Activated CD4-positive, alpha-beta T cell treated with anti-CD3 and anti-CD28 coated beads for 36 hours (primary cell): ENCODE results near the gene PRPF38B. TPM values are rescaled to one million over a fixed set of nuclear protein-coding genes. Genes with fewer than 3 reads are reported as not detected.

Experiments used
- ATAC-seq: fragments of 200-7000 bp; cut with Tn5 transposase; one replicate; pipeline ENCODE4 v1.10.0; 2021; ENCODE audit warnings: mild to moderate bottlenecking, moderate library complexity
- CTCF ChIA-PET: fragments of 350-600 bp; sonication (Branson Sonifier 250); formaldehyde crosslinking; loops from one replicate; lab custom pipeline; 2021; ENCODE audit warnings: antibody characterized with exemption; lab: Charles Lee
- POLR2A ChIA-PET: fragments of 350-600 bp; sonication (Branson Sonifier 250); formaldehyde crosslinking; loops from one replicate; lab custom pipeline; 2021; ENCODE audit warnings: antibody characterized with exemption, inconsistent platforms; lab: Charles Lee
- DNase-seq: peaks from one replicate; pipeline ENCODE4 v3.0.0-alpha.2; 2020
- H3K27ac Mint-ChIP-seq: one replicate; pipeline ENCODE4 v1.8.0; 2021; ENCODE audit warnings: mixed read lengths
- H3K27me3 Mint-ChIP-seq: one replicate; pipeline ENCODE4 v1.8.0; 2021; ENCODE audit warnings: mixed read lengths
- H3K36me3 Mint-ChIP-seq: one replicate; pipeline ENCODE4 v1.8.0; 2021; ENCODE audit warnings: low read depth, mixed read lengths
- H3K4me1 Mint-ChIP-seq: one replicate; pipeline ENCODE4 v1.8.0; 2021; ENCODE audit warnings: mixed read lengths
- H3K4me3 Mint-ChIP-seq: one replicate; pipeline ENCODE4 v1.8.0; 2021; ENCODE audit warnings: mild to moderate bottlenecking, moderate library complexity, mixed read lengths
- H3K9me3 Mint-ChIP-seq: one replicate; pipeline ENCODE4 v1.8.0; 2021; ENCODE audit warnings: low read depth, mixed read lengths
- intact Hi-C, 2 experiments: fragments of 100-400 bp; cut with DNase I in 1 of 2; cut with micrococcal nuclease in 1 of 2; formaldehyde crosslinking; loops; one replicate each; pipeline versions ENCODE4 v1.14.2 to v1.15.1; 2022 to 2024; cut with DNase I, micrococcal nuclease
- total RNA-seq, 2 experiments: library from RNA; stranded (reverse); gene quantifications; one replicate each; pipeline ENCODE4 v1.2.3, GENCODE V29; 2021

Gene PRPF38B, protein sequence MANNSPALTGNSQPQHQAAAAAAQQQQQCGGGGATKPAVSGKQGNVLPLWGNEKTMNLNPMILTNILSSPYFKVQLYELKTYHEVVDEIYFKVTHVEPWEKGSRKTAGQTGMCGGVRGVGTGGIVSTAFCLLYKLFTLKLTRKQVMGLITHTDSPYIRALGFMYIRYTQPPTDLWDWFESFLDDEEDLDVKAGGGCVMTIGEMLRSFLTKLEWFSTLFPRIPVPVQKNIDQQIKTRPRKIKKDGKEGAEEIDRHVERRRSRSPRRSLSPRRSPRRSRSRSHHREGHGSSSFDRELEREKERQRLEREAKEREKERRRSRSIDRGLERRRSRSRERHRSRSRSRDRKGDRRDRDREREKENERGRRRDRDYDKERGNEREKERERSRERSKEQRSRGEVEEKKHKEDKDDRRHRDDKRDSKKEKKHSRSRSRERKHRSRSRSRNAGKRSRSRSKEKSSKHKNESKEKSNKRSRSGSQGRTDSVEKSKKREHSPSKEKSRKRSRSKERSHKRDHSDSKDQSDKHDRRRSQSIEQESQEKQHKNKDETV
- total RNA-seq = 10 to 100 TPM; 57.9 to 61.1 TPM

GRCh38 chr1:108691942-108692723 lies at the start of gene PRPF38B:
Gene PRPF38B (plus strand): TSS chr1:108692310. CDS start chr1:108692592, 282 bp downstream.
- H3K27ac Mint-ChIP-seq = peak within 1 kb of the TSS; percentile 95
- peaks cover 38% of the 10 kb centered on the region for H3K4me1 Mint-ChIP-seq
- peaks cover 41% of the 10 kb centered on the region for H3K36me3 Mint-ChIP-seq
- H3K4me3 Mint-ChIP-seq = peak within 1 kb of the TSS; percentile 93
- intact Hi-C loops = loop anchor here (1.0 to 10.0 kb wide), 20 partner anchors 12 to 1647 kb away; partner anchors contain the start of genes CLCC1 (in 2 of the 2), EEIG2 (in 2 of the 2), HENMT1 (in 2 of the 2) and STXBP3 (in 2 of the 2)
- CTCF ChIA-PET = interaction anchor here (0.6 to 2.7 kb wide), 22 partner anchors 9 to 866 kb away, joined by 3 to 11 read pairs (median 4); partner anchors contain the start of genes EEIG2 and HENMT1
- no peaks in the 10 kb centered on the region for H3K27me3 Mint-ChIP-seq
- ATAC-seq (peak; percentile 92), DNase-seq (peak; percentile 97)
- POLR2A ChIA-PET = interaction anchor here (0.6 to 2.7 kb wide), 8 partner anchors 11 to 350 kb away, joined by 3 to 40 read pairs (median 6); partner anchors contain the start of genes HENMT1 and WDR47
- no peaks in the 10 kb centered on the region for H3K9me3 Mint-ChIP-seq

- Mint-ChIP-seq H3K27me3 (no peaks in the 10 kb centered on the region), H3K27ac (peak overlapping the region; percentile 72), H3K9me3 (peaks cover 6% of the 10 kb centered on the region), H3K4me3 (no peak overlapping the region), H3K4me1 (peaks cover 71% of the 10 kb centered on the region), H3K36me3 (peaks cover 29% of the 10 kb centered on the region)
- ChIA-PET CTCF (interaction anchor here (0.6 to 3.0 kb wide), 32 partner anchors 11 to 932 kb away, joined by 3 to 49 read pairs (median 4); partner anchors contain the start of genes EEIG2, HENMT1 and PRPF38B), POLR2A (interaction anchor here (0.5 to 2.9 kb wide), 6 partner anchors 17 to 762 kb away, joined by 4 to 11 read pairs (median 5); partner anchors contain the start of gene HENMT1)
- ATAC-seq (peak; percentile 47), DNase-seq (peak; percentile 64)
- intact Hi-C loops = loop anchor here (1.0 to 10.0 kb wide), 8 partner anchors 51 to 709 kb away; partner anchors contain the start of genes SLC25A24 (in 2 of the 2) and EEIG2 (in 1 of the 2)
Observed at GRCh38 chr1:108643492-108644335, 48.4 kb upstream of the PRPF38B start.

DNA sequence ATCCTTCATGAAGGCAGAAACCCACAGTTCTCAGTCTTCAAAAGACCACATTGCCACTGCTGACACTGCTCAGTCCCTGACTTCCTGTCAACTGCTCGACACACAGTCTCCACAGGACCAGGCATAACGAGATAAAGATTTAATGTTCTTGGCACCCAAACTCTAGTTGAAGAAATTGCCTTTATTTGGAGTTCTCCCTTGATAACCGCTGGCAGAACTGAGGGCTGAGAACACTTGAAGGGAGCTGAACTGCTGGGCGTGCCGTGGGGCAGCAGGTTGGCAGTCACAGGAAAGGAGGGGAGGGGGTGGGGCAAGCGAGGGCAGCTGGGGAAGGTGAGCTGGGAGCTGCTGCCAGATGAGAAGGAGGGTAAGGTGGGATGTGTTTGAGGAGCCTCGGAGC lies 47.1 kb upstream of the PRPF38B start:
- ChIA-PET CTCF (interaction anchor here (0.6 to 3.0 kb wide), 10 partner anchors 10 to 221 kb away, joined by 3 to 49 read pairs (median 6); partner anchors contain the start of genes EEIG2 and HENMT1), POLR2A (interaction anchor here (0.5 to 2.9 kb wide), 4 partner anchors 14 to 76 kb away, joined by 3 to 11 read pairs (median 5); partner anchors contain the start of genes HENMT1 and PRPF38B)
- Mint-ChIP-seq H3K27me3 (no peaks in the 10 kb centered on the region), H3K27ac (peak overlapping the region; percentile 91), H3K9me3 (peaks cover 6% of the 10 kb centered on the region), H3K4me3 (peak overlapping the region; percentile 49), H3K4me1 (peaks cover 64% of the 10 kb centered on the region), H3K36me3 (peaks cover 36% of the 10 kb centered on the region)
- DNase-seq (peak; percentile 60), ATAC-seq (peak; percentile 59)
- intact Hi-C loops = loop anchor here (1.0 to 10.0 kb wide), 7 partner anchors 47 to 710 kb away; partner anchors contain the start of genes SLC25A24 (in 2 of the 2), EEIG2 (in 1 of the 2), PRPF38B (in 1 of the 2) and STXBP3 (in 1 of the 2)

- peak overlapping the region; percentile 49 for H3K4me3 Mint-ChIP-seq
- no peak for ATAC-seq
- DNase-seq = no peak
- peaks cover 57% of the 10 kb centered on the region for H3K4me1 Mint-ChIP-seq
- no peaks in the 10 kb centered on the region for H3K27me3 Mint-ChIP-seq
- peaks cover 2% of the 10 kb centered on the region for H3K9me3 Mint-ChIP-seq
- peaks cover 41% of the 10 kb centered on the region for H3K36me3 Mint-ChIP-seq
- ChIA-PET POLR2A (interaction anchor here (0.5 to 2.9 kb wide), 4 partner anchors 14 to 75 kb away, joined by 3 to 11 read pairs (median 5); partner anchors contain the start of genes HENMT1 and PRPF38B), CTCF (interaction anchor here (0.6 to 3.0 kb wide), 7 partner anchors 9 to 135 kb away, joined by 3 to 49 read pairs (median 4); partner anchors contain the start of genes EEIG2 and HENMT1)
- peak overlapping the region; percentile 91 for H3K27ac Mint-ChIP-seq
- intact Hi-C loops = loop anchor here (1.0 to 10.0 kb wide), 7 partner anchors 15 to 711 kb away; partner anchors contain the start of genes EEIG2 (in 1 of the 2), HENMT1 (in 1 of the 2), PRPF38B (in 1 of the 2) and STXBP3 (in 1 of the 2)
Observed at GRCh38 chr1:108645564-108646184, 46.4 kb upstream of the PRPF38B start.

- Mint-ChIP-seq H3K27ac (peak overlapping the region; percentile 91), H3K4me1 (peaks cover 57% of the 10 kb centered on the region), H3K4me3 (peak overlapping the region; percentile 37), H3K36me3 (peaks cover 42% of the 10 kb centered on the region), H3K9me3 (peaks cover 2% of the 10 kb centered on the region), H3K27me3 (no peaks in the 10 kb centered on the region)
- CTCF ChIA-PET = interaction anchor here (0.8 to 2.2 kb wide), 9 partner anchors 9 to 830 kb away, joined by 3 to 12 read pairs (median 3); partner anchors contain the start of genes EEIG2 and HENMT1
- ATAC-seq = no peak
- no peak for DNase-seq
- intact Hi-C loops = loop anchor here (1.0 to 10.0 kb wide), 4 partner anchors 15 to 711 kb away; partner anchors contain the start of genes HENMT1 (in 1 of the 2) and STXBP3 (in 1 of the 2)
- POLR2A ChIA-PET = interaction anchor here (1.0 to 1.6 kb wide), 3 partner anchors 15 to 86 kb away, joined by 3 to 7 read pairs (median 4); partner anchors contain the start of genes EEIG2, HENMT1 and PRPF38B
Observed at GRCh38 chr1:108646265-108646647, 45.9 kb upstream of the PRPF38B start.

GRCh38 chr1:108646648-108647269 lies 45.4 kb upstream of the PRPF38B start:
- ChIA-PET POLR2A (interaction anchor here (0.8 to 1.6 kb wide), 4 partner anchors 14 to 87 kb away, joined by 3 to 7 read pairs (median 4); partner anchors contain the start of genes EEIG2, HENMT1 and PRPF38B), CTCF (interaction anchor here (0.7 to 2.2 kb wide), 12 partner anchors 8 to 830 kb away, joined by 3 to 12 read pairs (median 3); partner anchors contain the start of genes EEIG2 and HENMT1)
- ATAC-seq = peak; percentile 58
- peak; percentile 76 for DNase-seq
- Mint-ChIP-seq H3K9me3 (peaks cover 3% of the 10 kb centered on the region), H3K36me3 (peaks cover 43% of the 10 kb centered on the region), H3K27me3 (no peaks in the 10 kb centered on the region), H3K4me3 (peak overlapping the region; percentile 37), H3K27ac (peak overlapping the region; percentile 91), H3K4me1 (peaks cover 57% of the 10 kb centered on the region)
- intact Hi-C loops = loop anchor here (1.0 to 10.0 kb wide), 5 partner anchors 14 to 712 kb away; partner anchors contain the start of genes HENMT1 (in 2 of the 2) and STXBP3 (in 1 of the 2)

- no peaks in the 10 kb centered on the region for H3K27me3 Mint-ChIP-seq
- no peak overlapping the region for H3K27ac Mint-ChIP-seq
- peaks cover 2% of the 10 kb centered on the region for H3K9me3 Mint-ChIP-seq
- H3K4me3 Mint-ChIP-seq = no peak overlapping the region
- intact Hi-C loops = no loop called here
- peaks cover 34% of the 10 kb centered on the region for H3K36me3 Mint-ChIP-seq
- ATAC-seq = no peak
- DNase-seq = no peak
- peaks cover 13% of the 10 kb centered on the region for H3K4me1 Mint-ChIP-seq
- CTCF ChIA-PET = no interaction called here
- POLR2A ChIA-PET = no interaction called here
Observed at GRCh38 chr1:108653431-108654105, 38.5 kb upstream of the PRPF38B start.

DNA sequence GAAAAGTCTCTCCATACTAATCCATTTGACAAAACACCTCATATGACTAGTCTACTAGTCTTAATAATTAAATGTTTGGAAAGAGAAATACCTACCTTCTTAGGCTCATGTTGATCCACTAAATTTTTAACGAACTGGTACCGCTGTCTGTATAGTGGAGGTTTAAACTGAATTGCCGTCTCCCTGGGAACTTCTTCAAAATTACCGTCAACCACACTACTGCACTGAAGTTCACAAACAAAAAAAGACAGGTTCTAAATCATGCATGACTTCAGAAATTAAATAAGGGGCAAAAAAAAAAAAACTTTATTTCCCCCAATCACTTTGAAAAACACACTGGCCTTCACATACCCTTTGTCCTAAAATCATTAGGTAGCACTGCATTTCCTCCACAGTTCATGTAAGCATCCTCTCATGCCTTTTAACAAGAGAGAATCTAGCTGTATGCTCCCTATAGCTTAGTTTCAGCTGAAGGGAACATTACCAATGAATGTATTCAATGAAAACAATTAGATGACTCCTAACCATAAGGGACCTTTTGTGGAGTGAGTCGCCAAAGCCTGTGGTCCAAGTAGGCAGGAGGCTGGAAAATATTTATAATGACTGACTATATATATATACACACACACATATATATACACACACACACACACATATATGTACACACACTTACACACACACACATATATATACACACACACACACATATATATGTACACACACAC lies 34.6 kb upstream of the PRPF38B start:
- H3K27ac Mint-ChIP-seq = peak overlapping the region; percentile 23
- intact Hi-C loops = no loop called here
- H3K4me1 Mint-ChIP-seq = peaks cover 27% of the 10 kb centered on the region
- no peaks in the 10 kb centered on the region for H3K27me3 Mint-ChIP-seq
- H3K36me3 Mint-ChIP-seq = peaks cover 15% of the 10 kb centered on the region
- H3K9me3 Mint-ChIP-seq = no peaks in the 10 kb centered on the region
- DNase-seq (peak; percentile 47), ATAC-seq (peak; percentile 31)
- CTCF ChIA-PET = interaction anchor here (1.0 kb wide), 1 partner anchor 14 kb away, joined by 3 read pairs; no protein-coding TSS in a partner anchor
- H3K4me3 Mint-ChIP-seq = no peak overlapping the region
- POLR2A ChIA-PET = interaction anchor here (0.6 to 0.7 kb wide), 2 partner anchors 9 to 871 kb away, joined by 3 to 4 read pairs; no protein-coding TSS in a partner anchor
